B cell (primary cell): ENCODE measurements around the gene DIPK1A. TPM values are rescaled to one million over a fixed set of nuclear protein-coding genes. Genes with fewer than 3 reads are reported as not detected.

Experiments
- ATAC-seq: fragments of 200-7000 bp; cut with Tn5 transposase; one replicate; pipeline ENCODE4 v1.10.0; 2021; ENCODE audit warnings: low read depth, mild to moderate bottlenecking, moderate number of reproducible peaks, moderate library complexity
- CTCF ChIA-PET: fragments of 350-600 bp; sonication (Branson Sonifier 250); formaldehyde crosslinking; loops from one replicate; lab custom pipeline; 2021; ENCODE audit warnings: antibody characterized with exemption, inconsistent platforms; lab: Charles Lee
- POLR2A ChIA-PET: fragments of 350-600 bp; sonication (Branson Sonifier 250); formaldehyde crosslinking; loops from one replicate; lab custom pipeline; 2021; ENCODE audit warnings: antibody characterized with exemption; lab: Charles Lee
- DNase-seq: peaks from one replicate; pipeline ENCODE4 v3.0.0; 2013
- H2AFZ ChIP-seq: 2 replicates; pipeline ENCODE4 v1.6.1; 2012; ENCODE audit warnings: mild to moderate bottlenecking, low read depth, low read length; ENCODE audit not compliant: insufficient read depth, poor library complexity, severe bottlenecking
- H3K27ac ChIP-seq, 2 donors: 1 replicate in 1 of 2; 2 replicates in 1 of 2; pipeline ENCODE4 v1.5.1; 2012 to 2013; ENCODE audit warnings: low read length in 2 of 2, mild to moderate bottlenecking in 2 of 2, moderate library complexity in 1 of 2
- H3K27me3 ChIP-seq, 4 experiments: fragments of 200-600 bp in 1 of 4; sonication (generic) in 1 of 4; replicated peaks in 1 of 4; 1 replicate in 2 of 4; 2 replicates in 2 of 4; pipeline versions ENCODE4 v1.6.1 to v1.7.0; 2013 to 2016; ENCODE audit warnings: low read length in 3 of 4, mild to moderate bottlenecking in 2 of 4, mixed read lengths in 1 of 4, moderate library complexity in 1 of 4; ENCODE audit not compliant: insufficient read depth in 4 of 4, control insufficient read depth in 3 of 4; ENCODE audit errors: control extremely low read depth in 1 of 4
- H3K36me3 ChIP-seq, 2 experiments: replicated peaks in 1 of 2; 1 replicate in 1 of 2; 2 replicates in 1 of 2; pipeline versions ENCODE4 v1.6.1 to v1.7.1; 2013; ENCODE audit warnings: low read length in 1 of 2; ENCODE audit not compliant: insufficient read depth in 2 of 2, control insufficient read depth in 1 of 2; ENCODE audit errors: control extremely low read depth in 1 of 2, extremely low read depth in 1 of 2
- H3K4me1 ChIP-seq, 2 donors: fragments of 200-600 bp in 1 of 2; sonication (generic) in 1 of 2; 1 replicate in 1 of 2; 2 replicates in 1 of 2; pipeline versions ENCODE4 v1.5.1 to v1.6.1; 2013 to 2017; ENCODE audit warnings: low read length in 2 of 2; ENCODE audit not compliant: control insufficient read depth in 2 of 2, insufficient read depth in 2 of 2
- H3K4me2 ChIP-seq: replicated peaks from 2 replicates; pipeline ENCODE3; 2012; ENCODE audit warnings: mild to moderate bottlenecking, low read depth, low read length; ENCODE audit not compliant: poor library complexity, severe bottlenecking
- H3K4me3 ChIP-seq, 5 experiments: fragments of 200-600 bp in 1 of 5; sonication (generic) in 1 of 5; 1 replicate in 3 of 5; 2 replicates in 2 of 5; pipeline versions ENCODE4 v1.5.1 to v1.7.0; 2011 to 2016; ENCODE audit warnings: low read length in 4 of 5, mild to moderate bottlenecking in 4 of 5, low read depth in 2 of 5, control low read depth in 1 of 5, moderate library complexity in 1 of 5; ENCODE audit not compliant: insufficient read depth in 1 of 5; ENCODE audit errors: control extremely low read depth in 1 of 5, extremely low read depth in 1 of 5
- H3K79me2 ChIP-seq: fragments of 200-600 bp; sonication (generic); one replicate; pipeline ENCODE4 v1.6.0; 2016; ENCODE audit warnings: low read length; ENCODE audit not compliant: control insufficient read depth, insufficient read depth
- H3K9ac ChIP-seq: fragments of 200-600 bp; sonication (generic); 2 replicates; pipeline ENCODE4 v1.6.1; 2017; ENCODE audit warnings: mild to moderate bottlenecking, low read length, moderate library complexity
- H3K9me3 ChIP-seq, 3 donors: one replicate each; pipeline versions ENCODE4 v1.6.1 to v1.7.1; 2013; ENCODE audit warnings: low read length in 2 of 3; ENCODE audit not compliant: control insufficient read depth in 2 of 3, insufficient read depth in 1 of 3; ENCODE audit errors: control extremely low read depth in 1 of 3
- H4K20me1 ChIP-seq: 2 replicates; pipeline ENCODE4 v1.6.0; 2012; ENCODE audit warnings: mild to moderate bottlenecking, low read length; ENCODE audit not compliant: insufficient read depth, control insufficient read depth, poor library complexity, severe bottlenecking
- H3K27ac Mint-ChIP-seq: one replicate; pipeline ENCODE4 v1.8.0; 2021; ENCODE audit warnings: mixed read lengths
- H3K27me3 Mint-ChIP-seq: one replicate; pipeline ENCODE4 v1.8.0; 2021; ENCODE audit warnings: mixed read lengths
- H3K4me1 Mint-ChIP-seq: one replicate; pipeline ENCODE4 v1.8.0; 2021; ENCODE audit warnings: mixed read lengths
- H3K4me3 Mint-ChIP-seq: one replicate; pipeline ENCODE4 v1.8.0; 2021; ENCODE audit warnings: mixed read lengths
- H3K9me3 Mint-ChIP-seq: one replicate; pipeline ENCODE4 v1.8.0; 2022; ENCODE audit warnings: mixed read lengths; ENCODE audit not compliant: insufficient read depth
- CTCF ChIP-seq: fragments of 200-600 bp; IDR thresholded peaks from one replicate; pipeline ENCODE4 v1.8.0; 2022; ENCODE audit warnings: antibody characterized with exemption, mild to moderate bottlenecking
- EZH2 ChIP-seq: IDR thresholded peaks from 2 replicates; pipeline ENCODE4 v1.6.1; 2012; ENCODE audit warnings: borderline replicate concordance, low read depth, mild to moderate bottlenecking, moderate library complexity, low read length; ENCODE audit not compliant: insufficient read depth, poor library complexity, severe bottlenecking
- WGBS: methylation state at CpG from one replicate; pipeline ENCODE4 v1.1.5; 2013; ENCODE audit warnings: missing lambda C conversion rate; ENCODE audit not compliant: insufficient coverage; 5-methylcytosine and 5-hydroxymethylcytosine counted together
- intact Hi-C: fragments of 100-400 bp; cut with micrococcal nuclease; formaldehyde crosslinking; loops from one replicate; pipeline ENCODE4 v1.10.0; 2022
- polyA plus RNA-seq: library from polyadenylated mRNA; depleted of rRNA; stranded (reverse); fragments of >200 nt; gene quantifications from 2 replicates; pipeline ENCODE4 v1.2.3, GENCODE V29; 2012
- total RNA-seq, 2 donors: library from RNA; stranded (reverse); fragments of 120-200 nt in 1 of 2; gene quantifications; 1 replicate in 1 of 2; 2 replicates in 1 of 2; pipeline versions ENCODE4 v1.2.3 to v1.2.4, GENCODE V29; 2013 to 2022

Gene DIPK1A
- total and polyA plus RNA-seq, 2 donors (not counting 1 experiment from before 2014, with no cell fraction given), result 10.7 to 22.7 TPM

- Histone ChIP-seq H3K36me3 (no peaks in the 10 kb centered on the region), H3K79me2 (no peaks in the 10 kb centered on the region), H4K20me1 (no peaks in the 10 kb centered on the region), H3K4me3 (no peak overlapping the region), H3K9me3 (no peaks in the 10 kb centered on the region), H2AFZ (no peak overlapping the region), H3K9ac (no peak overlapping the region), H3K4me1 (peaks cover 13 to 14% of the 10 kb centered on the region in 2 donors), H3K4me2 (no peak overlapping the region), H3K27me3 (no peaks in the 10 kb centered on the region), H3K27ac (no peak overlapping the region)
- Mint-ChIP-seq H3K4me1 (peaks cover 14% of the 10 kb centered on the region), H3K27me3 (no peaks in the 10 kb centered on the region), H3K4me3 (no peak overlapping the region), H3K9me3 (no peaks in the 10 kb centered on the region), H3K27ac (no peak overlapping the region)
- no peak for DNase-seq
- ChIA-PET CTCF (interaction anchor here (1.0 to 4.5 kb wide), 5 partner anchors 9 to 144 kb away, joined by 3 to 29 read pairs (median 6); no protein-coding TSS in a partner anchor), POLR2A (no interaction called here)
- 67% methylated on average over 1 of the region's 2 CpGs for WGBS
- intact Hi-C loops, result no loop called here
- TF ChIP-seq EZH2 (no peak), CTCF (no peak)
- no peak for ATAC-seq
Observed at GRCh38 chr1:93002781-93003180, 41.5 kb upstream of the DIPK1A start.

- TF ChIP-seq EZH2, result no peak
- TF ChIP-seq CTCF, result no peak
- Mint-ChIP-seq H3K9me3 (no peaks in the 10 kb centered on the region), H3K4me3 (no peak overlapping the region), H3K4me1 (peaks cover 14% of the 10 kb centered on the region), H3K27me3 (no peaks in the 10 kb centered on the region), H3K27ac (no peak overlapping the region)
- H3K36me3 ChIP-seq, result no peaks in the 10 kb centered on the region
- no peak overlapping the region for H2AFZ ChIP-seq
- H4K20me1 ChIP-seq, result no peaks in the 10 kb centered on the region
- ChIA-PET POLR2A (no interaction called here), CTCF (interaction anchor here (0.5 to 4.5 kb wide), 5 partner anchors 8 to 143 kb away, joined by 4 to 29 read pairs (median 5); no protein-coding TSS in a partner anchor)
- peaks cover 13 to 14% of the 10 kb centered on the region in 2 donors for H3K4me1 ChIP-seq
- no peak overlapping the region for H3K9ac ChIP-seq
- H3K27me3 ChIP-seq, result no peaks in the 10 kb centered on the region
- no peak overlapping the region for H3K4me2 ChIP-seq
- no peak for DNase-seq
- intact Hi-C loops, result no loop called here
- no peak overlapping the region for H3K4me3 ChIP-seq
- H3K79me2 ChIP-seq, result no peaks in the 10 kb centered on the region
- no peaks in the 10 kb centered on the region for H3K9me3 ChIP-seq
- ATAC-seq, result no peak
- no peak overlapping the region for H3K27ac ChIP-seq
Observed at GRCh38 chr1:93001893-93002292, 40.6 kb upstream of the DIPK1A start.
